ENCODE measurements around the gene DTWD1. TPM values are rescaled to one million over a fixed set of nuclear protein-coding genes. Genes with fewer than 3 reads are reported as not detected.

Gene DTWD1
- total RNA-seq, 1 experiment from 2014 or later: 10.9 TPM

- ChIA-PET CTCF (no interaction called here), POLR2A (ENCODE audit: unreplicated experiment) (no interaction called here)
- H3K9me2 ChIP-seq (replicated peaks; ENCODE audit: low read length): no peaks in the 10 kb centered on the region
- no peak overlapping the region for H3K4me3 ChIP-seq (ENCODE audit: low read length)
- intact Hi-C loops (cut with micrococcal nuclease): loop anchor here (5.0 to 10.0 kb wide), 2 partner anchors 226 to 324 kb away; no protein-coding TSS in a partner anchor
- DNase-seq (no peak), ATAC-seq (no peak)
- no peak overlapping the region for H2AFZ ChIP-seq (ENCODE audit: low read length)
- no peaks in the 10 kb centered on the region for H3K27me3 ChIP-seq (ENCODE audit: low read length)
- no peak overlapping the region for H3K9ac ChIP-seq (ENCODE audit: low read length)
- H3K79me2 ChIP-seq (ENCODE audit: low read length): no peaks in the 10 kb centered on the region
- no peak for TF ChIP-seq EZH2phosphoT487 (IDR thresholded peaks at IDR 0.05; ENCODE audit: borderline replicate concordance, low read length)
- no peaks in the 10 kb centered on the region for H3F3A ChIP-seq (ENCODE audit: low read length, unreplicated experiment)
- no peaks in the 10 kb centered on the region for H3K9me3 ChIP-seq (ENCODE audit: low read length)
- no peaks in the 10 kb centered on the region for H3K36me3 ChIP-seq (ENCODE audit: low read depth, low read length)
- H3K27ac ChIP-seq (ENCODE audit: low read length): no peak overlapping the region
- H3K4me2 ChIP-seq (ENCODE audit: low read length): no peak overlapping the region
- H4K20me1 ChIP-seq (ENCODE audit: low read length): no peaks in the 10 kb centered on the region
- no TSS peak for BruUV-seq (replicated peaks)
- peaks cover 22% of the 10 kb centered on the region for H3K4me1 ChIP-seq (ENCODE audit: insufficient read depth, low read length)
Measured at GRCh38 chr15:49678655-49679054, 57.8 kb downstream of the DTWD1 start.

- no peak overlapping the region for H3K4me2 ChIP-seq (ENCODE audit: low read length)
- intact Hi-C loops (cut with micrococcal nuclease): no loop called here
- no peaks in the 10 kb centered on the region for H3K36me3 ChIP-seq (ENCODE audit: low read depth, low read length)
- no peaks in the 10 kb centered on the region for H3F3A ChIP-seq (ENCODE audit: low read length, unreplicated experiment)
- H3K9me2 ChIP-seq (replicated peaks; ENCODE audit: low read length): no peaks in the 10 kb centered on the region
- no peaks in the 10 kb centered on the region for H3K79me2 ChIP-seq (ENCODE audit: low read length)
- peak; percentile 20 for DNase-seq
- no peaks in the 10 kb centered on the region for H3K9me3 ChIP-seq (ENCODE audit: low read length)
- no TSS peak for BruUV-seq (replicated peaks)
- no peaks in the 10 kb centered on the region for H4K20me1 ChIP-seq (ENCODE audit: low read length)
- H3K4me1 ChIP-seq (ENCODE audit: insufficient read depth, low read length): no peaks in the 10 kb centered on the region
- ATAC-seq: no peak
- no peak for TF ChIP-seq EZH2phosphoT487 (IDR thresholded peaks at IDR 0.05; ENCODE audit: borderline replicate concordance, low read length)
- no peak for TF ChIP-seq CTCF (conservative IDR thresholded peaks at IDR 0.05; ENCODE audit: low read depth, low read length)
- TF ChIP-seq EZH2 (IDR thresholded peaks at IDR 0.05; ENCODE audit: low read length, unreplicated experiment): no peak
- H3K4me3 ChIP-seq (ENCODE audit: low read length): no peak overlapping the region
- H3K27me3 ChIP-seq (ENCODE audit: low read length): no peaks in the 10 kb centered on the region
- ChIA-PET CTCF (no interaction called here), POLR2A (ENCODE audit: unreplicated experiment) (interaction anchor here (0.7 kb wide), 1 partner anchor 990 kb away, joined by 3 read pairs; no protein-coding TSS in a partner anchor)
- no peak overlapping the region for H3K9ac ChIP-seq (ENCODE audit: low read length)
- no peak overlapping the region for H3K27ac ChIP-seq (ENCODE audit: low read length)
- H2AFZ ChIP-seq (ENCODE audit: low read length): no peak overlapping the region
Measured at GRCh38 chr15:49686599-49686998, 65.8 kb downstream of the DTWD1 start.

GRCh38 chr15:49688135-49688790, 67.4 kb downstream of the DTWD1 start:
- Histone ChIP-seq H4K20me1 (ENCODE audit: low read length) (no peaks in the 10 kb centered on the region), H3K9me2 (replicated peaks; ENCODE audit: low read length) (no peaks in the 10 kb centered on the region), H3K9me3 (ENCODE audit: low read length) (no peaks in the 10 kb centered on the region), H3K27ac (ENCODE audit: low read length) (no peak overlapping the region), H3K36me3 (ENCODE audit: low read depth, low read length) (no peaks in the 10 kb centered on the region), H3K4me2 (ENCODE audit: low read length) (no peak overlapping the region), H3F3A (ENCODE audit: low read length, unreplicated experiment) (no peaks in the 10 kb centered on the region), H3K4me3 (ENCODE audit: low read length) (no peak overlapping the region), H2AFZ (ENCODE audit: low read length) (no peak overlapping the region), H3K9ac (ENCODE audit: low read length) (no peak overlapping the region), H3K4me1 (ENCODE audit: insufficient read depth, low read length) (no peaks in the 10 kb centered on the region), H3K79me2 (ENCODE audit: low read length) (no peaks in the 10 kb centered on the region), H3K27me3 (ENCODE audit: low read length) (no peaks in the 10 kb centered on the region)
- ATAC-seq (no peak), DNase-seq (no peak)
- CTCF ChIA-PET: no interaction called here
- POLR2A ChIA-PET (ENCODE audit: unreplicated experiment): no interaction called here
- BruUV-seq (replicated peaks): no TSS peak
- intact Hi-C loops (cut with micrococcal nuclease): no loop called here
- TF ChIP-seq EZH2phosphoT487 (IDR thresholded peaks at IDR 0.05; ENCODE audit: borderline replicate concordance, low read length): no peak
- no peak for TF ChIP-seq CTCF (conservative IDR thresholded peaks at IDR 0.05; ENCODE audit: low read depth, low read length)
- TF ChIP-seq EZH2 (IDR thresholded peaks at IDR 0.05; ENCODE audit: low read length, unreplicated experiment): no peak
